ENCODE data around the gene SRRM3. TPM values are rescaled to one million over a fixed set of nuclear protein-coding genes. Genes with fewer than 3 reads are reported as not detected.

SRRM3 gene
- total and polyA plus RNA-seq, 2 experiments from 2014 or later: 0.39 to 0.65 TPM

DNA sequence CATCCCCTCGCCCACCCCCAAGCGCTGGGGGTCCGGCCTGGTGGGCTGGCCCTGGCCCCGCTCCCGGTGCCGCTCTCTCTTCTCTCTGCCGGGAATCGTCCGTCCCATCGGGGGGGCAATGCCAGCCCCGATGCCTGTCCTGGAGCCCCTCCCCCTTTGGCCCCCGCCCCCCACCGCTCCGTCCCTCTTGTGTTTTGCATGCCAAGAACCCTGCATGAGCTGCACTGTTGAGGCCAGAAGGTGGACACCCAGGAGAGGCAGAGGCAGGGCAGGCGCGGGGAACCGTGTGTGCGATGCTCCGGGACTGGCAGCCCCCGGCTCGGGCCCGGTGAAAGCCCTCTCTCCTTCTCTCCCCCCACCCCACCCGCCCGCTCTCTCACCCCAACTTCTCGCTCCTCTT, 78.7 kb downstream of the SRRM3 start:
- Histone ChIP-seq H3K79me2 (ENCODE audit: insufficient read depth) (no peaks in the 10 kb centered on the region), H2AFZ (no peak overlapping the region), H3K4me3 (no peak overlapping the region), H3K9me2 (ENCODE audit: insufficient read depth) (no peaks in the 10 kb centered on the region), H3K27ac (no peak overlapping the region), H3K9ac (no peak overlapping the region), H4K20me1 (ENCODE audit: insufficient read depth) (no peaks in the 10 kb centered on the region), H3K4me1 (ENCODE audit: insufficient read depth) (no peaks in the 10 kb centered on the region), H3K27me3 (replicated peaks; ENCODE audit: insufficient read depth) (peaks cover 12% of the 10 kb centered on the region; the same call in 1 of the 2 replicates), H3K36me3 (ENCODE audit: low read depth) (no peaks in the 10 kb centered on the region), H3F3A (ENCODE audit: insufficient read depth) (no peaks in the 10 kb centered on the region; the same call in 1 of the 2 replicates), H3K9me3 (ENCODE audit: low read depth) (no peaks in the 10 kb centered on the region), H3K4me2 (ENCODE audit: unreplicated experiment) (no peak overlapping the region)
- peak; percentile 33 for DNase-seq
- TF ChIP-seq EZH2 (IDR thresholded peaks at IDR 0.05; ENCODE audit: insufficient read depth, poor library complexity, severe bottlenecking): no peak
- TF ChIP-seq EZH2phosphoT487 (IDR thresholded peaks at IDR 0.05; ENCODE audit: insufficient read depth, low read depth): no peak
- 0 to 22% methylated on average over 8 to 25 of the region's 25 CpGs for WGBS, 2 experiments (ENCODE audit: low coverage in 1 of 2, low lambda C conversion rate in 2 of 2, missing lambda C conversion rate in 2 of 2)
- in situ Hi-C loops (cut with MboI): no loop called here

DNA sequence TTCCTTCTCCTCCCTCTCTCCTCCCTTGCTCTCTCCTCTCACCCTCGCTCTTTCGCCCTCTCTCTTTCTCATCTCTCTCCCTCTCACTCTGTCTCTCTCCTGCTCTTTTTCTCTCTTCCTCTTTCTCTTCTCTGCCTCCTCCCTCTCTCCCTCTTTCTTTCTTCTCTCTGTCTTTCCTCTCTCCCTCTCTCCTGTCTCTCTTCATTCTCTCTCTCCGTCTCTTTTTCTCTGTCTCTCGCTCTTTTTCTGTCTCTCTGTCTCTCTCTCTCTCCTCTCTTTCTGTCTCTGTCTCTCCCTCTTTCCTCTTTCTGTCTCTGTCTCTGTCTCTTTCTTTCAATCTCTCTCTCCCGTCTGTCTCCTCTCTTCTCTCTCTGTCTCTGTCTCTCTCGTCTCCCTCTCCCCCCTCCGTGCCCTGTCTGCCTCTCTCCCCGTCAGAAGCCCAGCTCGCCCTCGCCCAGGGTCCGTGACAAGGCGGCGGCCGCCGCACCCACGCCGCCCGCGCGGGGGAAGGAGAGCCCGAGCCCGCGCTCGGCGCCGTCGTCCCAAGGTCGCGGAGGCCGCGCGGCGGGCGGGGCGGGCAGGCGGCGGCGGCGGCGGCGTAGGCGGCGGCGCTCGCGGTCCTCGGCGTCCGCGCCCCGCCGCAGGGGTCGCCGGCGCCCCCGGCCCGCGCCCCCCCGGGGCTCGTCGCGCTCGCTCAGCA, 79.5 kb downstream of the SRRM3 start:
- no peaks in the 10 kb centered on the region for H3K4me1 ChIP-seq (ENCODE audit: insufficient read depth)
- H4K20me1 ChIP-seq (ENCODE audit: insufficient read depth): no peaks in the 10 kb centered on the region
- H3K9me2 ChIP-seq (ENCODE audit: insufficient read depth): no peaks in the 10 kb centered on the region
- peak; percentile 97 for TF ChIP-seq EZH2 (IDR thresholded peaks at IDR 0.05; ENCODE audit: insufficient read depth, poor library complexity, severe bottlenecking)
- peak; percentile 90 for TF ChIP-seq EZH2phosphoT487 (IDR thresholded peaks at IDR 0.05; ENCODE audit: insufficient read depth, low read depth)
- peaks cover 12% of the 10 kb centered on the region; the same call in 1 of the 2 replicates for H3K27me3 ChIP-seq (replicated peaks; ENCODE audit: insufficient read depth)
- H3K4me3 ChIP-seq: peak overlapping the region; percentile 57
- no peak overlapping the region for H3K9ac ChIP-seq
- no peaks in the 10 kb centered on the region for H3K36me3 ChIP-seq (ENCODE audit: low read depth)
- H3F3A ChIP-seq (ENCODE audit: insufficient read depth): no peaks in the 10 kb centered on the region; the same call in 1 of the 2 replicates
- in situ Hi-C loops (cut with MboI): no loop called here
- H3K27ac ChIP-seq: no peak overlapping the region
- peak overlapping the region; percentile 53 for H3K4me2 ChIP-seq (ENCODE audit: unreplicated experiment)
- H3K79me2 ChIP-seq (ENCODE audit: insufficient read depth): no peaks in the 10 kb centered on the region
- H2AFZ ChIP-seq: peak overlapping the region; percentile 61
- WGBS, 2 experiments (ENCODE audit: low coverage in 1 of 2, low lambda C conversion rate in 2 of 2, missing lambda C conversion rate in 2 of 2): 3 to 6% methylated on average over 31 to 38 of the region's 63 CpGs
- H3K9me3 ChIP-seq (ENCODE audit: low read depth): no peaks in the 10 kb centered on the region
- DNase-seq: peak; percentile 51

DNA sequence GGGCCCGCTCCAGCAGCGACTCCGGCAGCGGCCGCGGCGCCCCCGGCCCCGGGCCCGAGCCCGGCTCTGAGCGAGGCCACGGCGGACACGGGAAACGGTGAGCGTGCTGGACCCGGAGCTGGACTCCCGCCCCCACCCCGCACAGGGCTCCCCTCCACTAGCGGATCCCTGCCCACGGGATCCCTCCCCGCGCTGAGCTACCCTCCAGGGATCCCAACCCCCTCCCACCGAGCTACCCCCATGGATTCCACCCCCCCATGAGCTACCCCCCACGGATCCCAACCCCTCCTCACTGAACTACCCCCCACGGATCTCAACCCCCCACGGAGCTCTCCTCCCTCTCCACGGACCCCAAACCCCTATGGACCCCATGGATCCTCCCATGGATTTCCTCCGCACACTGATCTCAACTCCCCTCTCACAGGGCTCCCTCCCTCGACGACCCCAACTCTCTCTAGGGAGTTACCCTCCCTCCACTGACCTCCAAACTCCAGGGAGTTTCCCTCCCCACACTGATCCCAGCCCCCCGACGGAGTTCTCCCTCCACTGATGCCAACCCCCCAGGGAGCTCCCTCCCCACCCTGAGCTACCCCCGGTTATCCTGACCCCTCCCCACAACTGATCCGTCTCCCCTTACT, 80.1 kb downstream of the SRRM3 start:
- H3K9me3 ChIP-seq (ENCODE audit: low read depth): no peaks in the 10 kb centered on the region

DNA sequence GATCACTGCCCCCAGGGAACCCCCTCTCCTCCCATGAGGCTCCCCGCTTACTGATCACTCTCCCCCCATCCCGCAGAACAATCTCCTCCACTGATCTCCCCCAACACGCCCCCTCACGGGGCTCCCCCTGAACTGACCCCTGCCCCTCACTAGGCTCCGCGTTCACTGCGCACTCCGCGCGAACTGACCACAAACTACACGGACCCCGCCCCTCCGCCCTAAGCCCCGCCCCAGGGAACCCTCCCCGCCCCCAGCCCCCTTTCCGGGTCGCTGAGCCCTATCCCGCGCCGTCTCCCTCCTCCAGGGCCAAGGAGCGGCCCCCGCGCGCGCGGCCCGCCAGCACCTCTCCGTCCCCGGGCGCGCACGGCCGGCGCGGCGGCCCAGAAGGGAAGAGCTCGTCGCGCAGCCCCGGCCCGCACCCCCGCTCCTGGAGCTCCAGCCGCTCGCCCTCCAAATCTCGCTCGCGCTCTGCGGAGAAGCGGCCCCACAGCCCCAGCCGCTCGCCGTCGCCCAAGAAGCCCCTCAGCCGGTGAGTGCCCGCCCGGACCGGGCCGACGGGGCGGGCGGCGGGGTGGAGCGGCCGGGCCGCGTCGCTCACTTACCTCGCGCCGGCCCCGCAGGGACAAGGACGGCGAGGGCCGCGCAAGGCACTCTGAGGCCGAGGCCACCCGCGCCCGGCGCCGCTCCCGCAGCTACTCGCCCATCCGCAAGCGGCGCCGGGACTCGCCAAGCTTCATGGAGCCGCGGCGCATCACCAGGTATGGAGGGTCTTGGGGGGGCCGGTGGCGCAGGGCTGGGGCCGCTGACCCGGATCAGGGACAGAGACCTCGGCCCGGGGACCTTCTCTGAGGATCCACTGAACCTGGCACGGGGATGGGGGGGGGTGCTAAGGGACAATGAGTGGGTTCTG, 80.9 kb downstream of the SRRM3 start:
- peak; percentile 51 for DNase-seq
- Histone ChIP-seq H3K36me3 (ENCODE audit: low read depth) (no peaks in the 10 kb centered on the region), H4K20me1 (ENCODE audit: insufficient read depth) (no peaks in the 10 kb centered on the region), H3K4me3 (peak overlapping the region; percentile 68), H3K9ac (peak overlapping the region; percentile 23; the same call in 1 of the 2 replicates), H3K27me3 (replicated peaks; ENCODE audit: insufficient read depth) (peaks cover 12% of the 10 kb centered on the region; the same call in 1 of the 2 replicates), H3K4me1 (ENCODE audit: insufficient read depth) (no peaks in the 10 kb centered on the region), H3K79me2 (ENCODE audit: insufficient read depth) (no peaks in the 10 kb centered on the region), H3K9me2 (ENCODE audit: insufficient read depth) (no peaks in the 10 kb centered on the region), H3K4me2 (ENCODE audit: unreplicated experiment) (peak overlapping the region; percentile 20), H2AFZ (peak overlapping the region; percentile 75), H3K27ac (no peak overlapping the region), H3F3A (ENCODE audit: insufficient read depth) (no peaks in the 10 kb centered on the region; the same call in 1 of the 2 replicates), H3K9me3 (ENCODE audit: low read depth) (no peaks in the 10 kb centered on the region)
- WGBS, 2 experiments (ENCODE audit: low coverage in 1 of 2, low lambda C conversion rate in 2 of 2, missing lambda C conversion rate in 2 of 2): 4 to 7% methylated on average over 26 to 93 of the region's 98 CpGs
- in situ Hi-C loops (cut with MboI): no loop called here
- TF ChIP-seq EZH2 (IDR thresholded peaks at IDR 0.05; ENCODE audit: insufficient read depth, poor library complexity, severe bottlenecking) (no peak), EZH2phosphoT487 (IDR thresholded peaks at IDR 0.05; ENCODE audit: insufficient read depth, low read depth) (no peak)

More for the DNA sequence above, 80.1 kb downstream of the SRRM3 start:
- H3K9ac ChIP-seq: no peak overlapping the region
- H4K20me1 ChIP-seq (ENCODE audit: insufficient read depth): no peaks in the 10 kb centered on the region
- H3F3A ChIP-seq (ENCODE audit: insufficient read depth): no peaks in the 10 kb centered on the region; the same call in 1 of the 2 replicates
- WGBS, 2 experiments (ENCODE audit: low coverage in 1 of 2, low lambda C conversion rate in 2 of 2, missing lambda C conversion rate in 2 of 2): 2 to 3% methylated on average over 9 to 17 of the region's 36 CpGs
- H3K9me2 ChIP-seq (ENCODE audit: insufficient read depth): no peaks in the 10 kb centered on the region
- H3K4me2 ChIP-seq (ENCODE audit: unreplicated experiment): peak overlapping the region; percentile 20
- no peaks in the 10 kb centered on the region for H3K79me2 ChIP-seq (ENCODE audit: insufficient read depth)
- TF ChIP-seq EZH2 (IDR thresholded peaks at IDR 0.05; ENCODE audit: insufficient read depth, poor library complexity, severe bottlenecking) (peak; percentile 64), EZH2phosphoT487 (IDR thresholded peaks at IDR 0.05; ENCODE audit: insufficient read depth, low read depth) (no peak)
- H3K4me3 ChIP-seq: no peak overlapping the region
- peaks cover 12% of the 10 kb centered on the region; the same call in 1 of the 2 replicates for H3K27me3 ChIP-seq (replicated peaks; ENCODE audit: insufficient read depth)
- no peak overlapping the region for H3K27ac ChIP-seq
- no peaks in the 10 kb centered on the region for H3K4me1 ChIP-seq (ENCODE audit: insufficient read depth)
- H3K36me3 ChIP-seq (ENCODE audit: low read depth): no peaks in the 10 kb centered on the region
- in situ Hi-C loops (cut with MboI): no loop called here
- DNase-seq: no peak
- H2AFZ ChIP-seq: no peak overlapping the region
